Nucleus accumbens (tissue), 56 donors: ENCODE measurements around the gene ANKRD39.
"Not testable (repeated sequence)": the region's sequence is repeated elsewhere in the genome, so short reads cannot be mapped to it uniquely, and the experiment has no call there.

ENCODE experiments used
- DNase-seq, 56 donors: peaks; one replicate each; lab custom pipeline; 2025; lab: John Stamatoyannopoulos, UW

The ANKRD39 gene

GRCh38 chr2:96857667-96858372 lies at the start of gene ANKRD39:
Gene ANKRD39 (minus strand): TSS chr2:96858016. CDS start chr2:96857987, 29 bp downstream.
- DNase-seq, result peak; percentile 41 to 99 (median 95)

GRCh38 chr2:96906729-96907114 lies 48.9 kb upstream of the ANKRD39 start:
- peak in 3 of 56 donors; percentile 34 to 59 (median 51) for DNase-seq

- peak in 1 of 56 donors; percentile 33 for DNase-seq
Observed at GRCh38 chr2:96903815-96904214, 46.0 kb upstream of the ANKRD39 start.

- no peak for DNase-seq
Observed at GRCh38 chr2:96903318-96903717, 45.5 kb upstream of the ANKRD39 start.

- no peak for DNase-seq
Observed at GRCh38 chr2:96900237-96900636, 42.4 kb upstream of the ANKRD39 start.

GRCh38 chr2:96899413-96899741 lies 41.6 kb upstream of the ANKRD39 start:
- no peak for DNase-seq

- peak in 1 of 56 donors; percentile 32 for DNase-seq
Observed at GRCh38 chr2:96898641-96899412, 41.0 kb upstream of the ANKRD39 start.

GRCh38 chr2:96898135-96898505 lies 40.3 kb upstream of the ANKRD39 start:
- no peak for DNase-seq

- DNase-seq, result no peak
Observed at GRCh38 chr2:96897491-96898134, 39.8 kb upstream of the ANKRD39 start.

- DNase-seq, result peak in 5 of 56 donors; percentile 23 to 50 (median 42)
Observed at GRCh38 chr2:96895746-96896651, 38.2 kb upstream of the ANKRD39 start.

GRCh38 chr2:96895032-96895745 lies 37.4 kb upstream of the ANKRD39 start:
- DNase-seq, result peak in 15 of 56 donors; percentile 23 to 59 (median 41)

GRCh38 chr2:96894151-96894531 lies 36.3 kb upstream of the ANKRD39 start:
- no peak for DNase-seq

GRCh38 chr2:96893289-96894150 lies 35.7 kb upstream of the ANKRD39 start:
- DNase-seq, result peak in 2 of 56 donors; percentile 12 to 17

GRCh38 chr2:96891591-96892333 lies 33.9 kb upstream of the ANKRD39 start:
- DNase-seq, result peak in 10 of 56 donors; percentile 18 to 44 (median 32)

GRCh38 chr2:96890726-96891385 lies 33.0 kb upstream of the ANKRD39 start:
- DNase-seq, result no peak

- DNase-seq, result no peak
Observed at GRCh38 chr2:96890252-96890651, 32.4 kb upstream of the ANKRD39 start.

GRCh38 chr2:96889502-96889901 lies 31.7 kb upstream of the ANKRD39 start:
- not testable (repeated sequence) for DNase-seq
